Right ventricle myocardium inferior (tissue), 1 donor: ENCODE measurements around the gene MAGI2. TPM values are rescaled to one million over a fixed set of nuclear protein-coding genes. Genes with fewer than 3 reads are reported as not detected.

Experiments
- ATAC-seq: fragments of 200-7000 bp; cut with Tn5 transposase; one replicate; pipeline ENCODE4 v1.9.1; 2020; ENCODE audit warnings: mild to moderate bottlenecking, moderate library complexity
- DNase-seq: peaks from one replicate; pipeline ENCODE4 v3.0.0; 2021; ENCODE audit errors: missing footprints
- intact Hi-C: fragments of 100-400 bp; cut with DNase I; formaldehyde crosslinking; loops from one replicate; pipeline ENCODE4 v1.11.0; 2022
- total RNA-seq: library from RNA; stranded (reverse); fragmentation: NEBNext Ultra II Directional; extraction: Animal tissue kit (Norgen Biotek cat#: 25700); gene quantifications from one replicate; pipeline ENCODE4 v1.2.1, GENCODE V29; 2021
- donor health status: DM: no; HTN: yes; CAD: no; lungs with severe emphysema.

The MAGI2 gene
- total RNA-seq, 1 donor from 2014 or later, result 3.1 TPM

DNA sequence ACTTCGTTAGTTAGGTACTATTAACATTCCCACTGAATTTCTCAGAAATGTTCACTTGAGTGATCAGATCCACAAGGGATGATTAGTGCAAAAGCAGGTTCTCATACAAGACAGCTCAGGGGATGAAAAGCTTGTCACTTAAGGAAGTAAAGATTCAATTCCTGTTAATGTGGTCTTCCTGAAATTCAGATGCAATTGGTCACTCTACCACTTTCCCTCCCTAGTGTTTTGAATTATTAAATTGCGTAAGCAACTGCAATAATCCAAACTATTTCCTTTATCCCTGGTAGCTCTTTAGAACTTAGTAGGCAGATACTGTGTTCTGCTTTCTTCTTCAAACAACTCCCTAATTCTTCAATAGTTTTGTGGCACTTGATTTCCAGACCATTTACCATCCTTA is 121.4 kb downstream of the MAGI2 start:
- ATAC-seq (no peak), DNase-seq (no peak)
- intact Hi-C loops, result no loop called here

GRCh38 chr7:79329464-79329863 is 124.0 kb downstream of the MAGI2 start:
- no peak for DNase-seq
- intact Hi-C loops, result no loop called here
- no peak for ATAC-seq

DNA sequence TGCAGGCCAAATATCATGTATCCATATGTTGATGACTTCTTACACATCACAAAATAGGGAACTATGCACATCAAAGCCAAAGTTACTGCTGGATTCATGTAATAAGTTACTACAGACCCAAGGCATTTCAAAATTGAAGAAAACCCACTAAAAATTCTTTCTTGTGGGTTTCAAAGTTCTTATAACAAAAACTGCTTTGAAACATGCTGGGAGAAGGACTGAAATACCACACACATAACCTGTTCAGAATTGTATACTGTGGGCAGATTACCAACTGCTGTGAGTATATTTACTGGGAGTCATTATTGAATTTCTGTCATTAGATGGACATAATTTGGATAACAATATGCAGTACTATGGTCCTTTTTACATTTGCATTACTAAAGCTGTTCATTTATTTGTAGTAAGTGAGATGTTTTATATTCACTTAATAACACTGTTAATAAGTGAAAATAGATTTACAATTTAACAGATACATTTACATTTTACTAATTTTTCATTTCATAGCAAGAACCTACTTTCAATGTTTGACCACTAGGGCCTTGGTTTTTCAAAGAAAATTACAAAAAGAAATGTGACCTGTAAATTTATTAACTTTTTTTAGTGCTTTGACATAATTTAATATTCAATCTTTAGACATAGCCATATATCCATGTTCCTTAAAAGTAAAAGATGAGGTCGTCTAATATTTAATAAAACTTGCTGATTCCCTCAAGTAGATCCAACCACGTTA is 132.6 kb downstream of the MAGI2 start:
- DNase-seq, result no peak
- intact Hi-C loops, result no loop called here
- no peak for ATAC-seq

DNA sequence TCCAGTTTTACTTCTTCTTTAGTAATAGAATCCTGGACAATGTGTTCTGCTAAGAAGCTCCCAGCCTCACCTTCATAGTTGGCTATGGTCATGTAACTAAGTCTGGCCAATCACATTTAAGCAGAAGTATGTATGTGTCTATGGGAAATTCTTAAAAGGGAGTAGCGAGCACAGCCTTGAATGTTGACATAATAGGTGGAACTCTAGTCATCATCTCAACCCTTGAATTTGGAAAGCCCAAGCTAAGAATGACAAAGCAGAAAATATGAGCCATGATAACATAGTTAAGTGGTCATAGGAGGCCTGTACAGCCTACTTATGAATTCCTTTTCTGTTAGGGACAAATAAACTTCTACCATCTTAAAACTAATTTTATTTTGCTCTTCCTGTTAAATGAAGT is 134.1 kb downstream of the MAGI2 start:
- intact Hi-C loops, result no loop called here
- DNase-seq (no peak), ATAC-seq (no peak)

GRCh38 chr7:79317728-79318127 is 135.7 kb downstream of the MAGI2 start:
- ATAC-seq (no peak), DNase-seq (no peak)
- intact Hi-C loops, result no loop called here

GRCh38 chr7:79312022-79312421 is 141.4 kb downstream of the MAGI2 start:
- DNase-seq, result no peak
- no peak for ATAC-seq
- intact Hi-C loops, result no loop called here

DNA sequence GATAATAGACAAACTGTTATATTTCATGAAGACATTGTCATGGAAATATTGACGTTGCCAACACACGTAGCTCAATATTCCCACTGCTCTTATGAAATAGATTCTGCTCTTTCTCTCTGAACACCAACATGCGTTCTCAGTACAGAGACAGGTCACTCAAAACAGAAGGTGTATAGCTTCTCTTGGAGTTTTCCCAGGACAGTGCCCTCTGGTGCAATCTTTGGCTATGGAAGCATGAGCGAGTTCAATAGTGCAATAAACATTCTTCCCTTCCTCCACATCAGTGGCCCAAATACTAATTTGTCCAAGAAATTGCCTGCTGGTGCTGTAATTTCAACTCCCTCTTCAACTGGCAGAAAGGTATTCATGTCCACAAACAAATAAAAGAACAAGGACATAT is 145.3 kb downstream of the MAGI2 start:
- DNase-seq (no peak), ATAC-seq (peak; percentile 76)
- intact Hi-C loops, result loop anchor here (5.0 kb wide), 1 partner anchor 144 kb away; the partner anchor contains the start of gene MAGI2

DNA sequence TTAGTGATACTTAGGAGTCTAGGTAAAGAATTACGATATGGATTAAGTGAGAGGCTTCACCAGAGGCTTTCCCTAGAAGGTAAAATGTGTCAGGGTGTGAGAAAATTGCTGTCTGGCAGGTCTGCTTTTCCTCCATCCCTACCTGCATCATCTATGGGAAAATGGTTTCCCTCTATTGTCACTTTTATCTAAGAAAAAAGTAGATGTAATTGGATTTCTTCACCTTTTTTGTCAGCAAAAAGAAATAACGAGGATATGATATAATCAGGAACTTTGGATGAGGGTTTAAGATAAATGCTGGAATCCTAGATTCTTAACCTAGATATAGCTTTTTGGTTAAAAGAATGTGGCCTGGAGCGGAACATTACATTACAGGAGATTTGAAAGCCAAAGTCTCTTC is 146.1 kb downstream of the MAGI2 start:
- DNase-seq (no peak), ATAC-seq (no peak)
- intact Hi-C loops, result loop anchor here (5.0 kb wide), 1 partner anchor 145 kb away; the partner anchor contains the start of gene MAGI2

GRCh38 chr7:79304711-79305110 is 148.8 kb downstream of the MAGI2 start:
- intact Hi-C loops, result loop anchor here (5.0 kb wide), 1 partner anchor 148 kb away; the partner anchor contains the start of gene MAGI2
- ATAC-seq (no peak), DNase-seq (no peak)

DNA sequence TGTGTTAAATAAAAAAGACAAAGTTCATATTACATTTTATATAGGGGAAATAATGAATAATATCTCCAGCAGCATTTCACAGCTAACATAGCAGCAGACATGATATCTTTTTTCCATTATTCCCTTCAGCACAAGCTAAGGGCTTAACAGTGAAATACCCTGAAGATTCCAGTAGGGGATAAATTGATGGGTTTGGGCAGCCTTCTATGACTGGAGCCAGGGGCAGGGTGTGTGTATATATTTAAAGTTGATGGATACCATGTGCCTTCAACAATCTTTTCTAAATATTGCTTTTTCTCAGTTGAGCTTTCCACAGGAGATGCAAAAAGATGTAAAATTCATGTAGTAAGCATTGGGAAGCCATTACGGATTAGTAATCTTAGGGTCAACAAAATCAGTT is 151.2 kb downstream of the MAGI2 start:
- no peak for DNase-seq
- no peak for ATAC-seq
- intact Hi-C loops, result no loop called here

- no peak for ATAC-seq
- intact Hi-C loops, result no loop called here
- DNase-seq, result no peak
Observed at GRCh38 chr7:79301419-79301818, 152.0 kb downstream of the MAGI2 start.

DNA sequence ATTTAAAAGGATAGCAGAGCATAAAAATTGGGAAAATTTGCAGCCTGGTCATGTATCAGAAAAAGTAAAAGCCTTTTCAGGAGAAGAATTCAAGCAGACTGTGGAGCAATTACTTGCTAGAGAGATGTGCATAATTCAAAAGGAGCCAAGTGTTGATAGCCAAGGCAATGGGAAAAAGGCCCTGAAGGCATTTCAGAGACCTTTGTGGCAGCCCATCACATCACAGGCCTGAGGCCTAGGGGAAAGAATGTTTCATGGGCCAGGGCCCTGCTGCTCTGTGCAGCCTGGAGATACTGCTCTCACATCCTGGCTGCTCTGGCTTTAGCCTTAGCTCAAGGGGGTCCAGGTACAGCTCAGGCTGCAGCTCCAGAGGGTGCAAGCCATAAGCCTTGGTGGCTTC is 152.9 kb downstream of the MAGI2 start:
- intact Hi-C loops, result no loop called here
- DNase-seq (no peak), ATAC-seq (no peak)

- no peak for ATAC-seq
- DNase-seq, result no peak
Observed at GRCh38 chr7:79298145-79298760, 155.2 kb downstream of the MAGI2 start.

DNA sequence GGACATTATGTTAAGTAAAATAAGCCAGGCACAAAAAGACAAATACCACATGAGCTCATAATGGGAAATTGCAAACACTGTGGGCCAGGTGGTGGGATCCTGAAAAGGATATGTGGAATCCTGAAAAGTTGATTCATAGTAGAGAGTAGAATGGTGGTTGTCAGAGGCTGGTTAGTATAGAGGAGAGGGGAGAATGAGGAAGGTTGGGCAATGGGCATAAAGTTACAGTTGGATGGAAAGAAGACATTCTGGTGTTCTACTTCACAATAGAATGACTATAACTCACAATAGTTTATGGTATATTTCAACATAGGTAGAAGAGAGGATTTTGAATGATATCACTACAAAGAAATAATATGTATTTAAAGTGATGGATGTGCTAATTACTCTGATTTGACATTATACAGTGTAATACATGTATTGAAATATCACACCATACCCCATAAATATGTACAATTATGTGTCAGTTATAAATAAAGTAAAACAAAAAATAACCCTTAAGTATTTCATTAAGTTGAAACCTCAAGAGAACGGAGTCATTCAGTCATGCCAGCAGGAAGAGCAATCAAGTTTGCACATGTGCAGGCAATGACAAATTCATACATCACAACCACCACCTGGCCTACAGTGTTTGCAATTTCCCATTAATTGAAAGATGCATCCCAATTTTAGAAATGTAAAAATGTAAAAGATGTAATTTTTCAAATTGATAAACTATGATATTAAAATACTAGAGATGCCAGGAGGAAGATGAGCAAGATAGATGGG is 156.7 kb downstream of the MAGI2 start:
- intact Hi-C loops, result loop anchor here (5.0 kb wide), 1 partner anchor 446 kb away; no protein-coding TSS in a partner anchor

More at GRCh38 chr7:79298145-79298760, 155.2 kb downstream of the MAGI2 start:
- intact Hi-C loops, result loop anchor here (5.0 kb wide), 1 partner anchor 444 kb away; no protein-coding TSS in a partner anchor

DNA sequence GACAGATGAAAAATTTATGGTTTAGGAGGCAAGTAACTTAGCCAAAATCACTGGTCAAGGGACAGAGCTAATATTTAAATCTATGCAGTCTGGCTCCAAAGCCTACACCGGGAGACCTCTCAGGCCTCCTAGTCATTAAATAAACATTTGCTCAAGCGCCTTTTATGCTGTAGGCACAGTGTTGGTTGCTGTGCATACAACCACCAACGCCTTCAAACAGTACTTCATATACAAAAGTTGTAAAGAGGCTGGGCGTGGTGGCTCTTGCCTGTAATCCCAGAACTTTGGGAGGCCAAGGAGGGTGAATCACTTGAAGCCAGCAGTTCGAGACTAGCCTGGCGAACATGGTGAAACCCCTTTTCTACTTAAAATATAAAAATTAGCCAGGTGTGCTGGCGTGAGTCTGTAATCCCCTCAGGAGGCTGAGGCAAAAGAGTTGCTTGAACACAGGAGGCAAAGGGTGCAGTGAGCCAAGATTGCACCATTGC is 159.8 kb downstream of the MAGI2 start:
- intact Hi-C loops, result no loop called here
- ATAC-seq (no peak), DNase-seq (no peak)

More for the DNA sequence above, 156.7 kb downstream of the MAGI2 start:
- DNase-seq, result no peak
- no peak for ATAC-seq

DNA sequence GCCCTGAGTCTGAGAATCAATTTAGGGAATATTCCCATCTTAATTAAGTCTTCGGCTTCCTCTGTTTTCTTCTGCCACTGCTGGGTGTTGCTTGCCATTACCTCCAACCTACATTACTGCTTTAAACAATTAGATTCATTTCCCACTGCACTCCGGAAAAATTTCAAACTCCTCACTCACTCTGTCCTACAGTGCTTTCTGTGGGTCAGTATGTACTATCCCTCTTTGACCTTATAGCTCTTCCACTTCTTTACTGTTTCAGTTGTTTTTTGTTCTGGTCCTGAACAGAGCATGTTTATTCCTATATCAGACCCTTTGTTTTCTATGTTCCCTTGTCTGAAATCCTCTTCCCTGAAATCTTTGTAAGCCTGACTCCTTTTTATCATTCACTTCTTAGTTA is 160.6 kb downstream of the MAGI2 start:
- intact Hi-C loops, result no loop called here
- no peak for DNase-seq
- no peak for ATAC-seq

DNA sequence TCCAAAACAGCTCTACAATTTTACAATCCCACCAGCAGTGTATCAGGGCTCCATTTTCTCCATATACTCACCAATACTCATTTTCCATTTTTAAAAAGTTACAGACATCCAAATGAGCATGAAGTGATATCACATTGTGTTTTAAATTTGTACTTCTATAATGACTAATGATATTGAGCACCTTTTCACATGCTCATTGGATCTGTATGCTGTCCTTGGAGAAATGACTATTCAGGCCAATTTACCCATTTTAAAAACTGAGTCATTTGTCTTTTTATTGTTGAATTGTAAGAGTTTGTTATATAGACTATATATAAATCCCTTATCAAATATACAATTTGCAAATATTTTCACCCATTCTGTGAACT is 162.0 kb downstream of the MAGI2 start:
- DNase-seq, result no peak
- intact Hi-C loops, result no loop called here
- no peak for ATAC-seq

GRCh38 chr7:79290841-79291497 is 162.5 kb downstream of the MAGI2 start:
- DNase-seq, result no peak
- ATAC-seq, result no peak
- intact Hi-C loops, result no loop called here

GRCh38 chr7:79290398-79290797 is 163.1 kb downstream of the MAGI2 start:
- intact Hi-C loops, result no loop called here
- ATAC-seq (no peak), DNase-seq (no peak)
